IPS DF 4.7 (cell line): ENCODE results near the gene BCAS3.
"Not testable (repeated sequence)": the region's sequence is repeated elsewhere in the genome, so short reads cannot be mapped to it uniquely, and the experiment has no call there.

Experiments
- DNase-seq: peaks from one replicate; pipeline ENCODE4 v3.0.0-alpha.2; 2013; ENCODE audit warnings: low spot score; ENCODE audit errors: extremely low read depth

BCAS3 gene

GRCh38 chr17:61333136-61333535, 655.5 kb downstream of the BCAS3 start:
- DNase-seq: no peak

GRCh38 chr17:61334673-61335072, 657.0 kb downstream of the BCAS3 start:
- no peak for DNase-seq

DNA sequence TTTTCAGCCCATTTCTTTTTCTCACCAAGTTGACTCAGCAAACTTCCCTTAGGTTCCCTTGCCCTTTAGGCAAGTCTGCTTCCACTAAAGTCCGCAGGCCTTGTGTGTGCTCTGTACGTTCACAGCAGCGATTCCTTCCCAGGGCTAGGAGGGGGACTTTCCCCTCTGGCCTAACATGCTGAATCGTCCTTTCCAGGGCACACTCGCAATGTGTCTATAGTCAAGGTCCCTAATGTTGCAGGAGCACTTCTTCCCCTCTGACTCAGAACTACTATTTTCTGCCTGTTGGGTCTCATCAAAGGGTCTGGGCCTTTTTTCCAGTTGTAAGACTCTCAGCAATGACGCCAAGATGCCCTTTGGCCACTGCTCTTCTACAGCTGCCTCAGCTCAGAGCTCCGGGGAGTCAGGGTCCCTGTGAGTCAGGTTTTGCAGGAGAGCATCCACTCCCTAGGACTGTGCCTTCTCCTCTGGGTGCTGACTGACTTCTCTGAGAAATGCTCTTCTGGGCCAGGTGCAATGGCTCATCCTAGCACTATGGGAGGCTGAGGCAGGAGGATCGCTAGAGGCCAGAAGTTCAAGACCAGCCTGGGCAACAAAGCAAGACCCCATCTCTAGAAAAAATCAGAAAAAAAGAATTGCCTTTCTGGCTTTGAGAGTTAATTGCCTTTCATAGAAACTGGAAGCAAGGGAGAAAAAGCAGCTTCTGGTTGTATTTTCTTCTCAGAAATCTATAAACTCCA, 657.6 kb downstream of the BCAS3 start:
- DNase-seq: no peak

- no peak for DNase-seq
Measured at GRCh38 chr17:61335845-61336655, 658.4 kb downstream of the BCAS3 start.

GRCh38 chr17:61337290-61337689, 659.6 kb downstream of the BCAS3 start:
- no peak for DNase-seq

DNA sequence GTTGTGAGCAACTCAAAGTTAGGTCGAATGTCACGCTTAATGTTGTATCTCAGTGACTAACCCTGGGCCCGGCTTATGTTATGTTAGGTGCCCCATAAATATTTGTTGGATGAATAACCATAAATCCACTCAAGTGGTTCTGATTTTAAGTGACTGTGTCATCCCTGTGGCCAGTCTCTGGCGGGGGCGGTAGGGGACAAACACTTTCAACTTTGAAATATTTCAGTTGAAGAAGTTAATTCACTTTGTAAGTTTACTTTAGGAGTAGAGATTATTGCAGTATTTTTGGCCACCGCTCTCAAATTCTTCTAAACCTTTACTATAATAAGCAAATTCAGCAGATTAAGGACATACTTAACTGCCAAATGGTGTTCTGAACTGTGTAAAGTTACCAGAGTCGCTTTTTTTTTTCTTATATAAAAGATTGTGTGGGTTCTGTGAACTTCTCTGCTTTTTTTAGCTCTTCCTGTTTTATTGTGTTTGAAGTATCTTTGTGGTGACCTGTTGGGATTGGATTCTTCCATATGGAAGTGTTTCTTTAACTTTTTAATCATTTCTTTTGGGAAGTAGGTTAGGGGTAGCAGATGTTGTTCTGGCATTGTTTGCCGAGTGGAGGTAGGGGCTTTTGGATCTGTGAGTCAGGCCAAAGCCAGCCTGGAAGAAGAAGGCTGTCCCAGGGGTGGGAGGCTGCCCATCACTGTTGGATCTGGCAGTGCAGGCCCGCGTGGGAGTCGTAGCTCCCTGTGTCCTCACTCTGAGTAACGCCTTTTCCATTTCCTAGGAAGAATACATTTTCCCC, 660.5 kb downstream of the BCAS3 start:
- DNase-seq: no peak

GRCh38 chr17:61338874-61339478, 661.3 kb downstream of the BCAS3 start:
- no peak for DNase-seq

GRCh38 chr17:61340431-61341209, 663.0 kb downstream of the BCAS3 start:
- DNase-seq: no peak

GRCh38 chr17:61343576-61343975, 665.9 kb downstream of the BCAS3 start:
- DNase-seq: no peak

DNA sequence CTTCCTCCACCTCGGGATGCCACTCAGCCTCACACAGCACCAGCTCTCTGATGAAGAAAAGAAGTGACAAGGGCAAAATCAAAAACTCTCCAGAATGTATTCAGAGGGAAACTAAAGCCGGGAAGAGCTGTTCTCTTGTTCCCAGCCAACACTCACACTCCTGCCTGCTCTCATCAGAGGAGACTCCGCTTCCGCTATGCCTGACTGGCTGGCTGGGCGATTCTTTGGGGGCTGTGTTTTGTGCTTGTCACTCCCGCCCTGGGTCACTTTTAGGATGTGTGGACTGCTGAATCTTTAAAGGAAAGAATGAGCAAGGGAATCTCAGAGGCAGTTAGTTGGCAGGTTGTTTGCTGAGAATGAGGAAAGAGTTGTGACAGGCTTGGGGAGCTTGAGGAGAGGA, 667.4 kb downstream of the BCAS3 start:
- no peak for DNase-seq

DNA sequence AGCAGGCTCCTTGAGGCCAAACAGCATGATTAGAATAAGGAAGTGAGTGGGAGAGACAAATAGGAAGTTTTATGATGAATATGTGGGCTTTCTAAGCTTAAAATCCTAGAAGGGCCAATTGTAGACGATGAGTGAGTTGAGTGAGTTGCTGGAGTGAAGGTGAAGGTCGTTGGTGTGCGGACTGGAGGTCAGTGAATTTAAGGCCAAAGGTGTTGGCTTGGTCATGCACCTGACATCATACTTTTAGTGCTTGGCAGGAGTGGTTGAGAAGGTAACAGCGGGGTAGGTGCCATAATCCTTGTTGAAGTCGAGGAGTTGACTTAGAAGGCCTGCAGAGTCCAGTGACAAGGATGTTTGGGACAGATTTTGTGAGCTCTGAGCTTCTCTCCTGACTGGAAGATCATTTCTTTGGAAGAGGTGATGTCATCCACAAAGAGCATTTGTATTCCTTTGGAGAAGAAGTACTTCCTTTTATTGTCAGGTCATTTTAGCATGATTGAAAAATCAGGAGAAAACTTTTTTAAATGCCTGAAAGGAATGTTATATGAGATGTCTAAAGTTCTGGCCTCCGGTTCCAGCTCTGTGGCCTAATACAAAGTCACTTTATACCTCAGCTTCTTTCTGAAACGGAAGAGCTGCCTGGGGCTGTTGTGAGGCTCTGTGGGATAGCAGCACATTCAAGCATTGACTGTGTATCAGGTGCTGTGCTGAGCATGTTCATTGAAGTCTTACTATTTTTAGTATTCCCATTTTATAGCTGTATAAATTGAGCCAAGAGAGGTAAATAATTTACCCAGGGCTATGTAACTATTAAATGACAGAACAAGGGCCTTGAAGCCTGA, 668.4 kb downstream of the BCAS3 start:
- DNase-seq: no peak

DNA sequence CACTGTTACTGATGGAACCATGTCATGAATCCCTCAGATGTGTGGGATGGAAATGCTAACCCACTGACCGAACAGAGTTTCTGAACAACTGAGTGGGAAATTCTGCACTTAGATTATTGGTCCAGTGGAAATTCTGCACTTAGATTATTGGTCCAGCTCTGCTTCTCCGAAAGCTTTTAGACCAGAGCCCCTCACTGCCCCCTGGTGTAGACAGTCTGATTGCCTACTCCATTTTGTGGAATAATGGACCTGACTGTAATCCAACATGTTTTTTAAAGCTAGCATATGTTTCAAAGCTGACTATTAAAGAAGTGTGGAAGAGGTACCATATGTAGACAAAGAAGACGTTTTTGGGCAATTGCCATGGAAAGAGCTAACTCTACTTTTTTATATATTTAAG, 671.7 kb downstream of the BCAS3 start:
- DNase-seq: no peak

GRCh38 chr17:61351745-61352407, 674.2 kb downstream of the BCAS3 start:
- DNase-seq: no peak

DNA sequence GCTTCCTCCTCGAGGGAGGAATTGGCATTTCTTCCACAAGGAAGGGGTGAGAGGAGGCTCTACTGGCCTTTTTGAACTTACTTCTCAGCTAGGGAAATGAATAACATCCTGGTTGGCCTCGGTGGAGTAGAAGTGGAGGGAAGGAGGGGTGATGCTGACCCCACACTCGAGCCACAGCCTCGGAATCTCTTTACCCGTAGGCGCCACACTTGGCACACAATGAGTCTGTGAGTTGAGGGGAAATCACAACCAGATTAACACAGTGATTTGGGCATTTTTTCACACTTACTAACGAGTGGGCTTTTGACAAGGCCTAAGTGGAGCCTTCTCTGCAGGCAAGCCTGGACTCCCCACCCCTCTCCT, 674.7 kb downstream of the BCAS3 start:
- DNase-seq: no peak

DNA sequence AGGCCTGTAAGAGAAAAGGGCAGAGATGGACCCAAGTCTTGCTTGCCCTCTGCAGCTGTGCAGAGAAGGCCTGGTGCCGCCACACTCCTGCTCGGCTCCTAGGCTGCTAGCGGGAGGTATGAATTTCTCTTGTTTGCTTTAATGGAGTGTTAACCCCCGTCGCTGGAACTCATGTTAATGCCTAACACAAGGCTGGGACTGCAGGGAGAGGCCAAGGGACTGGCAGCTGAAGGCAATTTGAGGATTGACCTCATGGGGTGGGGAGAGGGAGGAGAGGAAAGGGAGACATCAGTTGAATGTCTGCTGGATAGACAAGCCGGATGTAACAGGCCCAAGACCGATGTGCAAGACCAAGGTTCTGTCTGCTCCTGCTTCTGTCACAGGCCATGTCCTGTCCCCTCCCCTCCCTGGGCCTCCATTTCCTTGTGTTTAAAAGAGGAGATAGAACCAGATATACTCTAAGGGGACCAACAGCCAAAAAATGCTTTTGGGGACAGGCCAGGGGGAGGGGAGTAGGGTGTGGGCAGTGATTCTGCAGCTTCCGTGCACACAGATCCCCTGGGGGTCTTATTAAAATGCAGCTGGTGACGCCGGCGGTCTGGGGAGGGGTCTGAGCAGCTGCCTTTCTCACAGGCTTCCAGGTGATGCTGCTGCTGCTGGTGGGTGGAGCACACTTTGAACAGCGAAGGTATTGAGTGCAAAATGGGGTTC, 675.3 kb downstream of the BCAS3 start:
- DNase-seq: no peak

DNA sequence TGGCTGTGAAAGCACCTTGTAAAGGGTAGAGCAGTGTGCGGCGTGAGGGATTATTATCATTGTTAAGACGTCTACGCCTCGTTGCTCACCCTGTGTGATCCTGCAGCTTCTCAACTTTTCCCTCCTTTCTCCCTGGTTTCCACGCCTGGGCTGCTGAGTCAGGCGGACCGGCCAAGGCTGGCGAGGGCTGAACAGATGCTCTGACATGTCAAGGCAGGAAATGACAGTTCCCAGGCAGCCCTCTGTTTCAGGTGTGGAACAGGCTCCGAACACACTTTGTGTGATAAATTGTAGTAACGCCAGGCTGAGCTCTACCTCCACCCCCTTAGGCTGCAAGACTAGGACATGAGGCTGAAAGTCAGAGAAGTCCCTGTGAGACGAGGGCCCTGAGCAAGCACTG, 676.0 kb downstream of the BCAS3 start:
- DNase-seq: no peak

- DNase-seq: no peak
Measured at GRCh38 chr17:61354895-61355874, 677.5 kb downstream of the BCAS3 start.

GRCh38 chr17:61357061-61357460, 679.4 kb downstream of the BCAS3 start:
- DNase-seq: not testable (repeated sequence)
